Measurements from ENCODE around the gene IZUMO1. TPM values are rescaled to one million over a fixed set of nuclear protein-coding genes. Genes with fewer than 3 reads are reported as not detected.

The IZUMO1 gene
- total and polyA plus RNA-seq, 2 of the 13 experiments (the other 11 are each of a cell fraction or from before 2014, with no cell fraction given), result 0.07 to 0.22 TPM

- TF ChIP-seq HNF1A (IDR thresholded peaks at IDR 0.05; ENCODE audit: low read depth) (0 out of 2 replicates have a peak, but pooled peaks have one; percentile 25), HNF1A (CRISPR knock-in tag; IDR thresholded peaks at IDR 0.05; ENCODE audit: borderline replicate concordance) (no peak), KDM3A (CRISPR knock-in tag; IDR thresholded peaks at IDR 0.05; ENCODE audit: low read depth) (no peak), ZNF850 (CRISPR knock-in tag; conservative IDR thresholded peaks at IDR 0.05) (no peak), ZNF280D (CRISPR knock-in tag; IDR thresholded peaks at IDR 0.05) (no peak), MNT (IDR thresholded peaks at IDR 0.05) (peak; percentile 22; the same call in 1 of the 2 replicates), IKZF5 (CRISPR knock-in tag; IDR thresholded peaks at IDR 0.05) (0 out of 2 replicates have a peak, but pooled peaks have one; percentile 44), ZC3H4 (CRISPR knock-in tag; IDR thresholded peaks at IDR 0.05; ENCODE audit: borderline replicate concordance) (no peak), ZNF75D (CRISPR knock-in tag; IDR thresholded peaks at IDR 0.05; ENCODE audit: borderline replicate concordance) (no peak), ZNF354B (CRISPR knock-in tag; IDR thresholded peaks at IDR 0.05) (no peak), FIP1L1 (IDR thresholded peaks at IDR 0.05; ENCODE audit: borderline replicate concordance, insufficient read depth, low read depth, low read length) (no peak), DRAP1 (CRISPR knock-in tag; IDR thresholded peaks at IDR 0.05) (peak; percentile 68), ERF (CRISPR knock-in tag; IDR thresholded peaks at IDR 0.05) (peak; percentile 19; the same call in 1 of the 2 replicates), NR2F1 (CRISPR knock-in tag; IDR thresholded peaks at IDR 0.05) (peak in 1 of 2 experiments; percentile 49; a peak in 1 of 4 replicates), ETV5 (CRISPR knock-in tag; IDR thresholded peaks at IDR 0.05; ENCODE audit: borderline replicate concordance) (peak; percentile 22; the same call in 1 of the 2 replicates)
These were observed 34.1 kb upstream of the IZUMO1 start (continued) for GRCh38 chr19:48780631-48781391.

All from HepG2 (cell line).